AG10803 (cell line): ENCODE results near the gene APBA2.
"Not testable (repeated sequence)": the region's sequence is repeated elsewhere in the genome, so short reads cannot be mapped to it uniquely, and the experiment has no call there.

Experiments used
- DNase-seq: peaks from one replicate; pipeline ENCODE4 v3.0.0; 2010; ENCODE audit warnings: low read depth
- H3K4me3 ChIP-seq: 2 replicates; pipeline ENCODE4 v1.5.1; 2011; ENCODE audit warnings: mild to moderate bottlenecking, low read length, control low read depth
- CTCF ChIP-seq: conservative IDR thresholded peaks from 2 replicates; pipeline ENCODE4 v1.5.1; 2011; ENCODE audit warnings: mild to moderate bottlenecking, low read length, control low read depth, inconsistent platforms

The APBA2 gene

GRCh38 chr15:29024662-29025061 is 138.9 kb downstream of the APBA2 start:
- DNase-seq, result no peak
- no peak overlapping the region for H3K4me3 ChIP-seq
- no peak for TF ChIP-seq CTCF

- not testable (repeated sequence) for DNase-seq, H3K4me3 ChIP-seq
These were observed 139.6 kb downstream of the APBA2 start for GRCh38 chr15:29025411-29025810.

GRCh38 chr15:29028158-29028557 is 142.4 kb downstream of the APBA2 start:
- DNase-seq, H3K4me3 ChIP-seq: not testable (repeated sequence)

GRCh38 chr15:29029651-29030195 is 143.9 kb downstream of the APBA2 start:
- DNase-seq, result no peak
- no peak for TF ChIP-seq CTCF
- H3K4me3 ChIP-seq, result no peak overlapping the region

GRCh38 chr15:29031502-29032228 is 145.9 kb downstream of the APBA2 start:
- TF ChIP-seq CTCF, result no peak
- no peak for DNase-seq
- H3K4me3 ChIP-seq, result no peak overlapping the region

- TF ChIP-seq CTCF, result no peak
These were observed 146.5 kb downstream of the APBA2 start for GRCh38 chr15:29032229-29032625.

GRCh38 chr15:29032751-29033150 is 147.0 kb downstream of the APBA2 start:
- no peak for DNase-seq
- no peak for TF ChIP-seq CTCF
- H3K4me3 ChIP-seq, result no peak overlapping the region

More at GRCh38 chr15:29032229-29032625, 146.5 kb downstream of the APBA2 start:
- H3K4me3 ChIP-seq, result no peak overlapping the region
- no peak for DNase-seq

- no peak for DNase-seq
- no peak for TF ChIP-seq CTCF
- H3K4me3 ChIP-seq, result no peak overlapping the region
These were observed 148.4 kb downstream of the APBA2 start for GRCh38 chr15:29034151-29034550.
